GM10266 (cell line): ENCODE measurements around the gene BTBD3.

ENCODE experiments used
- DNase-seq: peaks from one replicate; pipeline ENCODE4 v3.0.0; 2012; ENCODE audit errors: extremely low spot score
- CTCF ChIP-seq: IDR thresholded peaks from 2 replicates; pipeline ENCODE4 v1.5.1; 2012; ENCODE audit warnings: mild to moderate bottlenecking, low read depth; ENCODE audit not compliant: control insufficient read depth, insufficient read depth; ENCODE audit errors: missing control alignments

BTBD3 gene

DNA sequence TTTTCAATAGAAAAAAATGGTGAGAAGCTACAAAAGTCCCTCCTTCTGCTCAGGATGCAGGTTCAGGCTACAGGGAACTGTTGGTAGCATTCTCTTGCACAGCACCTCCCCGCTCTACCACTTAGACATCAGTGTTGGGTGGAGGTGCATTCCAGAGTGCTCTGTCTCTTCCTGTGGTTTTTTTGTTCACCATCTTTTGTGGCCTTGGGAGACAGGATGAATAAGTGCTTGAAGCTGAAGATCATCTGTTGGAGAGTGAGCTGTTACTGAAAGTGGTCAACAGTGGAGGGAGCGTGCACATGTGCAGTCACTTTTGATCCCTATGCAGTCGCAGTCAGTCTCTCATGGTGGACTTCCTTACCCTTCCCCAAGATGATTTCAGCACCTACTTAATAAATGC is 16.6 kb upstream of the BTBD3 start:
- no peak for DNase-seq
- TF ChIP-seq CTCF: no peak

DNA sequence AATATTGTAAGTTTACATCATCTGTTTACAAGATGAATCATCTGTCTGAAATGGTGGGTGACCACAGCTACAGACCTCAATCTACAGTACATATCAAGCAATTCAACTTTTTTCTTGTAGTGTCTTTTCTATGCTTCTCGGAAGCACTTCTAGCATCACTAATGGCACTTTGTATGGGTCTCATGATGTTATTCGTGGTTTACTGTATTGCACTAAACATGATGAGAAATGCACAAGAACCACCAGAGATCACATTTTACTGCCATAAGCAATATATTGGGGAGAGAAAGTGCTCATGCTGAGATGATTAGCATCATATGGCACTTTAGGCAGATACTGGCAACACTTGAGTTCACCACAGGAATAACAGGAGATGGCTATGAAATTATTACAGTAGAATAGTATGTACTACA is 15.4 kb upstream of the BTBD3 start:
- TF ChIP-seq CTCF: no peak
- DNase-seq: no peak

- TF ChIP-seq CTCF: no peak
- DNase-seq: no peak
Measured at GRCh38 chr20:11905460-11906179, 12.1 kb upstream of the BTBD3 start.

DNA sequence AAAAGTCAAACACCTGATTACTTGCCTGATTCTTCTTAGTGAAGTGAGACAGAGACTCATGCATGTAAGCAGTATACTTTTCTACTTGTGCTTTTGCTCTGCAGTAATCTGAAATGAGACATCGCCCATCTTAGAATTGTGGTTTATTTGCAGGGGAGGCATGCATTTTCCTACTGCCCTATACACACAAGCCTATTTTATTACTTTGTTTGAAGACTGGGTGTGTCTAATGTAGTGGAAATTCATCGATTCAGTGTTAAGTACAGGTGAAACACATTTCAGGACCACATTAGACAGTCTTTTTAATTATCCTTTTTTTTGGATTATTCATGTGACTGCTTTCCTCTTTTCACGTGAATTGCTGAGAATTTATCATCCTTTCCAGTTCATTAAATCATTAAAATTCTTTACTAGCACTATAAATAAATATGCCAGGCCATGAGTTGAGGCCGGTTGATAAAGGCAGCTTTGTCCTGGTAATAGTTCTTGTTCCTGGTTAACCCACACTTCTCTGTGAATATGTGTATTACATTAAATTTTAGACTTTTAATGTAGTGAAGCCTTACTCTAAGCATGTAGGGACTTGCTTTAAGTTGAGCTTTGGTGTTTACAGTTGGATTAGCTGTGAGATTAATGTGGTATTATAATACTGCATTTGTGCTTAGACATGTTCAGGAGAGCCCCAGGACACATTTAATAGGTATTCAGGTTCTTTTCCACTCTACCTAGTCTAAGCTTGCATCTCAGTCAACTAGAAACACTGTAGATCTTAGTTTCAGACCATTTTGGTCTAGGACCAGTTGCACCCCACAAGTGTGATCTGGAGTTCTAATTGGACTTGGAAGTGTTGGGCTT is 10.8 kb upstream of the BTBD3 start:
- TF ChIP-seq CTCF: no peak

GRCh38 chr20:11907621-11908020 is 10.1 kb upstream of the BTBD3 start:
- TF ChIP-seq CTCF: no peak
- DNase-seq: no peak

More for the DNA sequence above, 10.8 kb upstream of the BTBD3 start:
- no peak for DNase-seq

DNA sequence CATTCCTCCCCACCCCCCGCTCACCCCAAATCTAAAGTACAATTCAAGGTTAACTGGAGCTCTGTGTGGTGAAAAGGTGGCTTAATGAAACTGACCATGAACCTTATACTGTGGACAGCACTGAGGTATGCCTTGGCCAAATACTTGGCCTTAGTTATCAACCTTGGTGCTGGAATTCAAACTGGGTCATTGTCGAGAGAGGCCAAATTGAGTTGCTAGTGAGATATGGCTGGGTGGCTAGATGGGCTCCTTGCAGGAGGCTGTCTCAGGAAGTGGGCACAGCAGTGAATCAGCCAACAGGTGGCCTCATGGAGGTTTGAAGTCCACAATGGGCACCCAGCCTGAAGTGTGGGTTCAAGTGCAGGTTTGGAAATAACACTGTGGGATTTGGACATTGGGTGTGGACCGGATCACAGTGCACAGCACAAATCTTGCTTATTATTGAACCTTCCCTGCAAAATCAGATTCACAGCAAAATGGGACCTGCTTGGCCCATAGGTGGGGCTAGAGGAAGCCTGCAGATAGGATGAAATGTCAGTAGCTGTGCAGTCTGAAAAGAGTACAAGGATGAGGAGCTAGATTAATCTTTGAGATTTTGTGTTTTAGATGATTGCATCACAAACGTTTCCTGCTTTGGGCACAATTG is 5.6 kb upstream of the BTBD3 start:
- DNase-seq: no peak
- TF ChIP-seq CTCF: peak; percentile 50
